Measurements from ENCODE around the gene ANK2. TPM values are rescaled to one million over a fixed set of nuclear protein-coding genes. Genes with fewer than 3 reads are reported as not detected.

Gene ANK2
- total and polyA plus RNA-seq, 2 experiments from 2014 or later, result 7.7 to 40.4 TPM

DNA sequence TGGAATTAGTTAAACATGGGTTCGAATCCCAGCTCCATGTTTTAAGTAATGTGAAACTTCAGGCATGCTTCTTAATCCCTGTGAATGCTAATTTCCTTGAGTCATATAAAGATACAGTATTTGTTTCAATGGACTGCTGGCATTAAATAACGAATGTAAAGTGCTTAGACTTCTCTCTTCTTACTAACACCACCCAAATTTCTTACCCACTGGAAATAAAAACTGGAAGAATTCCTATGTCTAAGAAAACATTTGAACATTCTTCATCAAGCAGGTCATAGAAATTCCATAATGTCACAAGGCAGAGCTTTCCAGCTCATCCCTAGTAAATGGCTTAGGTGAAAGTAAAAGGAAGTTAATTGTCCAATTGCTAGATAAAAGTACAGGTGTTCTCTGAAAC is 172.5 kb downstream of the ANK2 start:
- Mint-ChIP-seq H3K9me3 (no peaks in the 10 kb centered on the region), H3K27me3 (ENCODE audit: insufficient read depth, low read depth, poor library complexity) (no peaks in the 10 kb centered on the region), H3K36me3 (ENCODE audit: low read depth) (no peaks in the 10 kb centered on the region), H3K4me1 (peaks cover 14% of the 10 kb centered on the region; the same call in 2 of the 3 replicates), H3K27ac (no peak overlapping the region), H3K4me3 (no peak overlapping the region)
- no peak for DNase-seq (ENCODE audit: low spot score)
- Histone ChIP-seq H3K27me3 (ENCODE audit: insufficient read depth) (no peaks in the 10 kb centered on the region), H3K4me1 (ENCODE audit: insufficient read depth) (no peaks in the 10 kb centered on the region), H2AFZ (no peak overlapping the region), H3K36me3 (ENCODE audit: insufficient read depth) (no peaks in the 10 kb centered on the region), H3K4me2 (no peak overlapping the region), H4K20me1 (replicated peaks; ENCODE audit: insufficient read depth) (no peaks in the 10 kb centered on the region), H3F3A (replicated peaks; ENCODE audit: low read depth) (no peaks in the 10 kb centered on the region), H3K27ac (ENCODE audit: low read depth) (no peak overlapping the region), H3K9me2 (ENCODE audit: insufficient read depth) (no peaks in the 10 kb centered on the region), H3K79me2 (replicated peaks; ENCODE audit: insufficient read depth) (no peaks in the 10 kb centered on the region), H3K4me3 (no peak overlapping the region)
- ATAC-seq, result no peak
- TF ChIP-seq NANOG (IDR thresholded peaks at IDR 0.05; ENCODE audit: borderline replicate concordance) (no peak), ZNF462 (CRISPR knock-in tag; IDR thresholded peaks at IDR 0.05) (no peak), ZNF114 (CRISPR knock-in tag; IDR thresholded peaks at IDR 0.05) (no peak), EZH2phosphoT487 (IDR thresholded peaks at IDR 0.05; ENCODE audit: unreplicated experiment) (no peak), EZH2 (IDR thresholded peaks at IDR 0.05; ENCODE audit: low read depth, unreplicated experiment) (no peak), CREB1 (CRISPR knock-in tag; IDR thresholded peaks at IDR 0.05; ENCODE audit: low read depth) (no peak), REST (IDR thresholded peaks at IDR 0.05; ENCODE audit: unreplicated experiment) (no peak), POLR2AphosphoS5 (IDR thresholded peaks at IDR 0.05; ENCODE audit: low read depth) (no peak), STAT1 (IDR thresholded peaks at IDR 0.05; ENCODE audit: unreplicated experiment) (no peak), ZNF331 (CRISPR knock-in tag; IDR thresholded peaks at IDR 0.05; ENCODE audit: low read depth) (no peak), JUNB (IDR thresholded peaks at IDR 0.05; ENCODE audit: unreplicated experiment) (no peak), ETS1 (IDR thresholded peaks at IDR 0.05) (no peak)
- TF ChIP-seq, protein P1, sequence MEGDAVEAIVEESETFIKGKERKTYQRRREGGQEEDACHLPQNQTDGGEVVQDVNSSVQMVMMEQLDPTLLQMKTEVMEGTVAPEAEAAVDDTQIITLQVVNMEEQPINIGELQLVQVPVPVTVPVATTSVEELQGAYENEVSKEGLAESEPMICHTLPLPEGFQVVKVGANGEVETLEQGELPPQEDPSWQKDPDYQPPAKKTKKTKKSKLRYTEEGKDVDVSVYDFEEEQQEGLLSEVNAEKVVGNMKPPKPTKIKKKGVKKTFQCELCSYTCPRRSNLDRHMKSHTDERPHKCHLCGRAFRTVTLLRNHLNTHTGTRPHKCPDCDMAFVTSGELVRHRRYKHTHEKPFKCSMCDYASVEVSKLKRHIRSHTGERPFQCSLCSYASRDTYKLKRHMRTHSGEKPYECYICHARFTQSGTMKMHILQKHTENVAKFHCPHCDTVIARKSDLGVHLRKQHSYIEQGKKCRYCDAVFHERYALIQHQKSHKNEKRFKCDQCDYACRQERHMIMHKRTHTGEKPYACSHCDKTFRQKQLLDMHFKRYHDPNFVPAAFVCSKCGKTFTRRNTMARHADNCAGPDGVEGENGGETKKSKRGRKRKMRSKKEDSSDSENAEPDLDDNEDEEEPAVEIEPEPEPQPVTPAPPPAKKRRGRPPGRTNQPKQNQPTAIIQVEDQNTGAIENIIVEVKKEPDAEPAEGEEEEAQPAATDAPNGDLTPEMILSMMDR (conservative IDR thresholded peaks at IDR 0.05; ENCODE audit: low read depth in 2 of 2), result no peak
